ENCODE results near the gene KIF26B.

DNA sequence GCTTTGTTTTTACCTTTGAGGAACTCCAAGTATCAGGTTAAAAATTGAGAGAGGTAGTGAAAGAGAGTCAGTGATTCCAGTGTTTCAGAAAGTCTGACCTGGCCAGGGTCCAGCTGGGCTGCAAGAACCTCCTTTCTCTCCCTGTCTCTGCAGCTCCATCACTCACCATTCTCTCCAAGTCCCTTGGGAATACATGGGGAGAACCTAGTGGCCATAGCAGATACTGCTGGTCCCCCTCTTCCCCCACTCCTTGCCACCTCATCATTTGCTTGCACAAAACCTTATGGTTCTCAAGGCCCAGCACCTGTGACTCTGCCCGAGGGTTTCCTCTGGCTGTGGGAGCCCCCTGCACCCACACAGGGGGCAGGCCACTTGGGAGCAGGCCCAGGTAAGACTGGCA lies 279.5 kb downstream of the KIF26B start:
- no peak for TF ChIP-seq CTCF (IDR thresholded peaks at IDR 0.05)
- TF ChIP-seq MAX (CRISPR knock-in tag; IDR thresholded peaks at IDR 0.05) = no peak
